GM21515 (cell line): ENCODE data around the gene NFU1.
"Not testable (repeated sequence)": the region's sequence is repeated elsewhere in the genome, so short reads cannot be mapped to it uniquely, and the experiment has no call there.

Source experiments
- ATAC-seq: cut with Tn5 transposase; IDR thresholded peaks from one replicate; pipeline ENCODE4 v1.9.1; 2021; ENCODE audit not compliant: unreplicated experiment

NFU1 gene

DNA sequence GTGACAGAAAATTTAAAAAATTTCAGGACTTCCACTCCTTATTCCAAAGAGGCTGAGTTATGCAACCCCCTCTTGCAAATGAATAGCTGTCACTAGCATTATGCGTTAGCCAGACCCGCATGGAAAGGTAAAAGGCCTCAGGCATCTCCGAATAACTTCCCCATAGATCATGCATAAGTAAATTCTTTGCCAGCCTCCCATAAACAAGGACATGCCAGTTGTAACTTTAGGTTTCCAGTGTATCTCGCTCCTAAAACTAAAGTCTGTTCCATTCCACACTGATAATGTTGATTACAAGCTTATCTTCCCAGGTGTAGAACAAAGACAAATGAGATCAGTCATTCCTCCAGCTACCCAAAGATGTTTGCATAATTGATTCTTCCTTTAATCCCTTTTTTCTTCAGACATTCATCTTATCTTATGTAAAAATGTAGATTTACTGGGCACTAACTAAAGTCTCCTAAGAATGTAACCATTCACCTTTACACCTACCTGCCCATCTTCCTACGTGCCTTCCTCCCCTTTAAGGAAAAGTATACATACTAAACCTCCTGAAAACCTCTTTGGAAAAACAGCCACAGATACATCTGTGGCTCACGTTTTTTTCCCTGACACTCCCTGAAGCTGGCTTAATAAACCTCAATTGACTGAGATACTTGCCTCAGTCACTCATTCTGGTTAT lies 13.6 kb upstream of the NFU1 start:
- no peak for ATAC-seq

DNA sequence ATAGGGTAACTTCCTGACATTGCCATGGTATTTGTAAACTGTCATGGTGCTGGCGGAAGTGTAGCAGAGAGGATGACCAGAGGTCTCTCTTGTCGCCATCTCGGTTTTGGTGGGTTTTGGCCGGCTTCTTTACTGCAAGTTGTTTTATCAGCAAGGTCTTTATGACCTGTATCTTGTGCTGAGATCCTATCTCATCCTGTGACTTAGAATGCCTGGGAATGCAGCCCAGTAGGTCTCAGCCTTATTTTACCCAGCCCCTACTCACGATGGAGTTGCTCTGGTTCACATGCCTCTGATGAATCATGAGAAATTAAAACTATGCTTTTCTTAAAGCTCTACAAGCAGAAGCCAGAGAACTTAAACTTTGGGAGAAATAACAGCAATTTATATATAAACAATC lies 12.7 kb upstream of the NFU1 start:
- no peak for ATAC-seq

DNA sequence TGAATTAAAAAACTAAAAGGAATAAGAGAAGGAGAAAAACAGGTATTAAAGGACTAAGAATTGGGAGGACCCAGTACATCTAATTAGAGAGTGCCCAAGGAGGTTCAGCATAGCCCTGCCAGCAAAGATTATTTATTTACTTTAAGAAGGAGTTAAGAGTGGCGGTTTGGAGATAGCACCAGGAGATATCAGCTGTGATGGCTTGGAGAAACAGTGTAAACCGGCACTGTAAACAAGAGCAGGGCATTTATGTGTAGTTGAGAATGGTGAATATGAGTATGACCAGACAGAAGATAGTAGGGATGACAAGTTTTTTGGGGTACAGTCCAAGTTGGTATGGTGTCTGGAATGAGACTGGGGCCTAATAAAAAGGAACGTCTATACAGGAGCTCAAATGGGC lies 6.4 kb upstream of the NFU1 start:
- not testable (repeated sequence) for ATAC-seq

DNA sequence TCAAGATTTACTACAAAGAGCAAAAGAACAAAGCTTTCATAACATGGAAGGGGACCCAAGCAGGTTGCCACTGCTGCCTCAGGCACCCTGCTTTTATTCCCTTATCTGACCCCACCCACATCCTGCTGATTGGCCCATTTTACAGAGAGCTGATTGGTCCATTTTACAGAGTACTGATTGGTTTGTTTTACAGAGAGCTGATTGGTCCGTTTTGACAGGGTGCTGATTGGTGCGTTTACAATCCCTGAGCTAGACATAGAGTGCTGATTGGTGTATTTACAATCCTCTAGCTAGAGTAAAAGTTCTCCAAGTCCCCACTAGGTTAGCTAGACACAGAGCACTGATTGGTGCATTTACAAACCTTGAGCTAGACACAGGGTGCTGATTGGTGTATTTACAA lies 2.3 kb upstream of the NFU1 start:
- ATAC-seq: not testable (repeated sequence)

DNA sequence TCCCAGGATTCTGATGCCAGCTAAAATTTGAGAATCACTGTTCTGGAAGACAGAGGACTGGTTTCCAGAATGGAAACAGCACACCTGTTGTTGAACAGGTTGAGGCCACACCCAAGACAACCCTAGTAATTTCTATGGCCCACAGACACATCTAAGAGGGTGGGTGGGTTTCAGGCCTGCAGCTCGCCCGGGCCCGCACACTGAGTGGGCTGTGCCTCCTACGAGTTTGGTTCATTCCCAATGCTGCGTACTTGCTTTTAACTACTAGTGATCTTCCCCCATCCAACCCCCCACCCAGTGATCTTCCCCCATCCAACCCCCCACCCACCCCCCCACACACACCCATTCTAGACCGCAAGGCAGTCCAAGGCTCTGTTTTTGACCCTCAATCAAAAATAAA lies 1.3 kb upstream of the NFU1 start:
- no peak for ATAC-seq

DNA sequence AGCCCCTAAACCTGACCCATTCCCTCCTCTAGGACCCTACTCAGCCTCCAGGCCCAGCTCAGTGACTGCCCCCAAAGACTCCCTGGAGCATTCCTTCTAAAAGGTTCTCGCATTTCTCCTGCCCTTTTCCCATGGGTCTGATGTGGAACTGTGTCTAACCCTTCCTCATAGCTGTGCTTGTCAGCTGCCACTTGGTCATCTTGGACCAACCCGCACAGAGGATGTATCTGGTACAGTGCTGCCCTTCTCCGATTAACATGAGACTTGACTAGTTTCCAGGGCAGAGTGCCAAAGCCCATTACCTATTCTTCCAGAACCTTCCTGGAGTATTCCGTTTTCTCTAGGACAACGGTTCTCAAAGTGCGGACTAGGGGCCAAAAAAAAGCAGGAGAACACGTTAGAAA lies 518 bp upstream of the NFU1 start:
- no peak for ATAC-seq

DNA sequence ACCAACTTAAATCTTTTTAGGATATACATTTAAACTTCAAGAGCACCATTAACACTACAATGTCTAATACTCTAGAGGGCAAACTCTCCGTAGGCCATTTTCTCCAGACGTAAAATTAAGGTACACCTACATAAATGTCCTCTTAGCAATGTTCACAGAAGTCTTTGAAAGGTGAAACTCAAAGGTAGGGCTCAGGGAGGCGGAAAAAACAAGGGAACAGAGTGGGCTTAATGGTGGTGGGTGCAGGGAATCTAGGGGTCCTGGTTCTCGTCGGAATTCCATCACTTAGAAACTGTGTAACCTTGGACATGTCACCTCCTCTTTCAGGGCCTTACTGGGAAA lies 668 bp downstream of the NFU1 start:
- ATAC-seq: no peak

DNA sequence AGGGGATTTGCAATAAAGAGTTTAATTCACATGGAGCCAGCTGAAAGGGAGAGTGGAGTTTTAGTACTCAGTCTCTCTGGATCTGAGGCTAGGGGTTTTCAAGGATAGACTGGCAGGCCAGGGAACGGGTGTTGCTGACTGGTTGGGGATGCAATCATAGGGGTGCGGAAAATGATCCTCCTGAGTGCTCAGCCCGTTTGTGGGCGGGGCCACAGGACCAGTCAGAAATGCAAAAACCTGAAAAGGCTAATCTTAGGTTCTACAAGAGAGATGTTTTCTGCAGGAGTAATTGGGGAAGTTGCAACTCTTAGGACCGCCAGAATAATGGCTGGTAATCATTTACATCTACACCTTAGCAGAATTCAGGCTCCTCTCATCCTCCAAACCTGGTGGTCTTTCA lies 2.5 kb downstream of the NFU1 start:
- no peak for ATAC-seq

DNA sequence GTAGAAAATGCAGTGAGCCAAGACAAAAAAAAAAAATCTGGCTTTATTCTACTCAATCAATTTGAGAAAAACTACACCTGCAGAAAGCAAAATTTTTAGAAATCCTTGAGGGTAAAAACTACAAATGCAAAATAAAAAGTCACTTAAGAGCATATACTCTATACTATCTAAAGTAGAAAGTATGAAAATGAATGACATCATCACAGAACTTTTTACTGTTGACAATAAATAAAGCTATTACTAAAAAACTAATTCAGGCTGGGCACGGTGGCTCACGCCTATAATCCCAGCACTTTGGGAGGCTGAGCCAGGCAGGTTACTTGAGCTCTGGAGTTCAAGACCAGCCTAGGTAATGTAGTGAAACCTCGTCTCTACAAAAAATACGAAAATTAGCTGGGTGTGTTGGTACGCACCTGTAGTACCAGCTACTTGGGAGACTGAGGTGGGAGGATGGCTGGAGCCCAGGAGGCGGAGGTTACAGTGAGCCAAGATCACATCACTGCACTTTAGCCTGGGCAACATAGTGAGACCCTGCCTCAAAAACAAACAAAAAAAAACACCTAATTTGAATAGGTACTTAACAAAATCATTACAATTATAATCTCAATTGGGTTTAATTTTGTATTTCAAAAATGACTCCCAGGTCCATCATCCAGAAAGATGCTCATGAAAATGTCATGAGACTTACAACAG lies 7.6 kb downstream of the NFU1 start:
- no peak for ATAC-seq

DNA sequence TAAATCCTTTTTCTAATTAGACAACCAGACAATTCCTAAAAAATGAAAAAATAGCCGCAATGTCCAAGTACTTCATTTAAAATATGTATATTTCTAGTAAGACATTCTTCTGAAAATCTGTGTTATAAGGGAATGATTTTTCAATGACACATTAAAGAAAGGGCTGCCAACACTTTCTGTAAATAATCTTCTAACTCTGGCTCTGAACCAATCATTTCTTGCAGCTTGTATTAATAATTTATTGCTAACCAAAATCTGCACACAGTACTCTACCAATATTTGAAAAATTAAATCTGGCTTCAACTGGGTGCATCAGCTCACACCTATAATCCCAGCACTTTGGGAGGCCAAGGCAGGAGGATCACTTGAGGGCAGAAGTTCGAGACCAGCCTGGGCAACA lies 8.3 kb downstream of the NFU1 start:
- no peak for ATAC-seq

DNA sequence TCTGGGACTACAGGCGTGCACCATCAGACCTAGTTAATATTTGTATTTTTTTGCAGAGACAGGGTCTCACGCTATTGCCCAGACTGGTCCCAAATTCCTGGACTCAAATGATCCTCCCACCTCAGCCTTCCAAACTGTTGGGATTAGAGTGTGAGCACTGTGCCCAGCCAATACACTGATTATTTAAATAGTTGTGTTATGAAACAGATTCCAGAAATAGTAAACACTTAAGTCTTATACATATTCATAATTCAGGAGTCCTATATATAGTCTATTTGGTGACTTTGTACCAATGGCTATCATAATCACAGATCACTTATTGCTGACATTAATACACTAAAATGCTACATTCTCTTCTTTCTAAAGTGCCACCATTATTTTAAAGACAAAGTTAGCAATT lies 12.8 kb downstream of the NFU1 start:
- ATAC-seq: no peak

DNA sequence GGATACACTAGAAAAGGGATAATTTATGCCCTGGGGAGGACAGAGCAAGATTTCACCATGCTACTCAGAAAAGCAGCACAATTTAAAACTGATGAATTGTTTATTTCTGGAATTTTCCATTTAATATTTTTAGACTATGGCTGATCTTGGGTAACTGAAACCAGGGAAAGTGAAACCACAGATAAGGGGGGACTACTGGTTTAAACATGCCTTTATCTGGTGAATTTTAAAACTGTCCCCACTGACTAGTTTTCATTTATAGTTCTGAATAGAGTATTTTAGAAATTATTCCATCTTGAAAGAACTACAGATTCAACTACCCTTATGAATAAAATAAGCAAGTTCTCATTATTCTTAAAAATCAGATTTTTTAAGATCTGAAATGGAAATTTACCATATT lies 15.0 kb downstream of the NFU1 start:
- ATAC-seq: no peak

DNA sequence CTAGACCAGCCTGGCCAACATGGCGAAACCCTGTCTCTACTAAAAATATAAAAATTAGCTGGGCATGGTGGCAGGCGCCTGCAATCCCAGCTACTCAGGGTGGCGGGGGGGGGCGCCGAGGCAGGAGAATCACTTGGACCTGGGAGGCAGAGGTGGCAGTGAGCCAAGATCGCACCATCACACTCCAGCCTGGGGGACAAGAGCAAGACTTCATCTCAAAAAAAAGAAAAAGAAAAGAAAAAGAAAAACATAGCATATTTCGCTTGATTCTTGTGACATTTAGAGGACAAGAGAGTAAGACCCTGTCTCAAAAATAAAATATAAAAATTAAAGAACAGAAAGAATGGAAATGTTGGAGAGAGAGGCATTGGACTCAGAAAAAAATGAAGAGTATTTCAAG lies 18.1 kb downstream of the NFU1 start:
- not testable (repeated sequence) for ATAC-seq

DNA sequence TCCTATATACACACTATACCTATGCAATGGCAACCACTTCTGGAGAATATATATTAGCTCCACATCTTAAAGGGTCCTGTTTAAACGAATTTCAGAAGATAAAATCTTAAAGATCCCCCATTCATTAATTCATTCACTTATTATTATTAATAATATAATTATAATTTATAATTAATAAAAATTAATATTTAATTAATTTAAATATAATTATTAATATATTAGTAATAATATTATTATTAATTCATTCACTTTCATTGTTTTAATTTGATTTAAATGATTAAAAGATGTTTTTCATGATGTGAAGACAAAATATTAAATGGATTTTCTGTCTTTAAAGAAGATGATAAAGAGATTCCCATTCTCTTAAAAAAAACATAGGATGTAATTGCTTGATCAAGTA lies 21.1 kb downstream of the NFU1 start:
- no peak for ATAC-seq

DNA sequence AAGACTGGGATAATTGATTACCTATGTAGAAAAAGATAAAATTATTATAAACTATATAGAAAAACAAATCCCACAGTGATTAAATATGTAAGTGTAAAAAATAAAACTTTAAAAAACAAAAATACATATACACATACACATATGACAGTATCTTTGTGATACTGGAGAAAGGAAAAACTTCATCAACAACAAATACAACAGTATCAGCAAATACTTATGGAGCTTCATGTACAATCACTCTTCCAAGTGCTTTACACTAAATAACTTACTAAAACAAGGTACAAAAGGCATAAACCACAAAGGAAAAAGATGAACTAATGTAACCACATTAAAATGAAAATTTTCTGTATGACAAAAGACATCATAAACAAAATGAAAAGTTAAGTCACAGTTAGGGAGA lies 26.1 kb downstream of the NFU1 start:
- no peak for ATAC-seq

DNA sequence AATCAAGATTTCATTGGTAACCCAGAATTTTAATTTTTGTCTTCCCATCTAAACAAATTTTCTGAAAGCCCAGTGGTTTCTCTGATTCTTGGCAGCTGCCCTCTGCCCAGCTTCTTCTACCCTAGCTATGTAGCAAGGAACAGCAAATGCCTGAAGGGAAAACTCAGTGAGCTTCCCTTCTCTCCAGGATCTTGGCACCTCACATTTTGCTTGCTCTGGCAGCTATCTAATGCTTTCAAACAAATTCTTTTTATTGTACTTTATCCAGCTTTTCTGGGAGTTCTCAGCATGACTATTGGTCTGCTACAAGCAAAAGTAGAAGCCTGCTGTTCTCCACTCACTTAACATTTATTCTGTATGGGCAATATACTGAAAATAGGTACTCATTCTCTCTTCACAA lies 31.9 kb downstream of the NFU1 start:
- ATAC-seq: no peak

DNA sequence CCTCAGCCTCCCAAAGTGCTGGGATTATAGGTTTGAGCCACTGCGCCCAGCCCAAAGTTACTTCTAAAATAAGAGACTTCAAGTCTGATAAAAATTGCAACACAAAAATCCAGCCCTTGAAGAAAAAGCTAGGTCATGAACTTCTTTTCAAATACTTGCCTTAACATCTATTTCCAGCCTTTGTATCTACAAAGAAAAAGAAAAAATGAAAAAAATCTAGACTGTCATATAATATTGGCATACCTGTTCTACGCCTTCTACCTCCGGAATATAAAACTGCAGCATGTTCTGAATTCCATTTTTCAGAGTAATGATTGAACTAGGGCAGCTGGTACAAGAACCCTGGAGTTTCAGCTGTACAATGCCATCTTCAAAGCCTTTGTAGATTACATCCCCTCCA lies 37.1 kb downstream of the NFU1 start:
- no peak for ATAC-seq

DNA sequence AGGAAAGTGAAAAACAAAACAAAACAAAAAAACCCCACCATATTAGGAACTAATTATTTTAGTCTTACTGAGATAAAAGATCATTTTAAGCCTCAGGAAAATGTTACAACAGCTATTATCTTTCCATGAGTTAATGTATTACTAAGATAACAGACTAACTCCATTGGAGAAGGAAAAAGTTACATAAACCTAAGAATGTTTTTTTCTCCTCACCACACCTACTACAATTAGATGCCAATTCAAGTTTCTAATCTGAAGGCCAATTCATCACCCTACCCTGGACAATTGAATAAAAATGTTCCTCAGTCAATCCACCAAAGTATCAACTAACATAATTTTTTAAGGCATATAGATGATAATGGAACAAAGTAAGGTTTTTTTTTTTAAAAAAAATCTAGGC lies 40.0 kb downstream of the NFU1 start:
- ATAC-seq: no peak

DNA sequence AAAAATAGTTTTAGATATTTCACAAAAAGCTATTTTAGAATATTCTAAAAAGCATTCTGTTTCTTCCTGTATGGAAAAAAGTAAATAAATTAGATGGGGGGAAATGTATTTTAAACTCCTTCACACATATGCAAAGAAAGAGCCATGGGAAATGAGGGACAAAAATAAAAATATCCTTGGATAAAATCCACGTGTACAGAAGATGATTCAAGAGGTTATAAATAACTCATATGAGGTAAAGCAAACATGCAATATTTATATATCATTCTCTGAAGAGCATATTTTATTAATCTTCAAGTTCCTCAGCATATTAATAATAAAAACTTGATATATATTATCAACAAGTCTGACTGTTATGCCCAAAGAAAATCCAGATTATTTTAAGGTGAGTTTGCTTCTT lies 41.4 kb downstream of the NFU1 start:
- no peak for ATAC-seq

DNA sequence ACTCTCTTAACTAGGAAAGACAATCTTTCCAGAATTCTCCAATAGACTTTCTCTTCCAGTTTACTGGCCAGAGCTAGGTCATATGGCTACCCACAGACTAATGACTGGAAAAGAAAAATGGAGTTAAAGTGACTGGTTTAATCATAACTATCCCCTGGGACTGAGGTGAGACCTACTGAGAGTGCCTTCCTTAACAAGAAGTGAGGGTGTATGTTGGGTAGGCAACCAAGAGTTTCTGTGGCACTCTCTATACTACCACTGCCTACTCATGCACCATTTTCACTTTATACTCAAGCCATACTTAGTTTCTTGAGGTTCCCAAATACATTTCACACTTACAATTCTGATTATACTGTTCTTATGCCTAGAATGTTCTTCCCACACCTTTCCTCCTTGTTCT lies 43.3 kb downstream of the NFU1 start:
- no peak for ATAC-seq

DNA sequence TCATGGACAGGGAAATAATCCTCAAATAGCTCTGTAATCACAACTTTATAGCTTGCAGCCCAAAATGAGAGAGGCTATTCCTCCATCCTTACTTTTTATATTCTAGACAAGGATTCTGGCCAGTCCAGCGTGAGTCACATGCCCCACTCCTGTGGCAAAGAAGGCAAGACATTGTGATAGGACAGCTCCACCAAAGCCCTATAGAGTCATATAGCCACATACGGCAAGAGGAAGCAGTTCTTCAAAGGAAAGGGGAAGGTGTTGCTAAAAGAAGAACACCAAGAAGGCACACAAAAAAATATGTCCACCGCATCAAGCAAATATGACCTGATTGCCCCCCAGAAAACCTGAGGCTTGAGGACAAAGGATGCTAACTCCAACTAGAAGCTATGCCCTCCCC lies 46.8 kb downstream of the NFU1 start:
- ATAC-seq: no peak

DNA sequence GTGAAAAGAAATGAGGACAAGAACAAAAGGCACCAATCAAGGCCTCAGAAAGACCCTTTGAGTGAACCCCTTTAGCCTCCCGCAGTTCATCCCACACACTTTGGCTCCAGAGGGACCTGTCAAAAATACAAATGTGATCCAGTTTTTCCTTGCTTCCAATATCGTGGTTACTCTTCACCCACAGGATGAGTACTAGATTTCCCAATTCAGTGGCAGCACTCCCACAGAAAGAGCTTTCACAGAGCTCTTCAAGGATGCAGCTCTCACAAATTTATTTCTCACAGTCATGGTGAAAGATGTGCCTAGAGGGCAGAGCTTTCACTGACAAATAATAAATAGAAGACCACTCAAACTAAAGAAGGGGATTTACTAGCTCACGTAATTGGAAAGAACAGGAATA lies 47.2 kb downstream of the NFU1 start:
- no peak for ATAC-seq

DNA sequence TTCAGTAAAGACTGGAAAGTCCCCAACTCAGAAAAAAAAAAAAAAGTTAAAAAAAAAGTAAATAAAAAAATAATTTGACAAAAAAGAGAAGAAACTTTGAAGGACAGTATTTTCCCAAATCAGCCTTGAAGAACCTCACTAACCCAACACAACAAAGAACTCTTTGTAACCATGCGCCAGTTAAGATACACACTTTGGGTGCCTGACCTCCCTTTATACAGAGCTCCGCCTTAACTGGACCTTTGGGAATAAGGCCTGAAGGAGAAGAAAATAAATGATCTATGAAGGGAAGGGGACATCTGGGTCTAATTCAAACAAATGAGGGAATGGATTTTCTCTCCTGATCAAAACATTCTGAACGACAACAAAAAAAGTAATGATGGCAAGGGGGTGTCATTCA lies 48.0 kb downstream of the NFU1 start:
- ATAC-seq: no peak
